Measurements from ENCODE around the gene KCNIP4.

The KCNIP4 gene

DNA sequence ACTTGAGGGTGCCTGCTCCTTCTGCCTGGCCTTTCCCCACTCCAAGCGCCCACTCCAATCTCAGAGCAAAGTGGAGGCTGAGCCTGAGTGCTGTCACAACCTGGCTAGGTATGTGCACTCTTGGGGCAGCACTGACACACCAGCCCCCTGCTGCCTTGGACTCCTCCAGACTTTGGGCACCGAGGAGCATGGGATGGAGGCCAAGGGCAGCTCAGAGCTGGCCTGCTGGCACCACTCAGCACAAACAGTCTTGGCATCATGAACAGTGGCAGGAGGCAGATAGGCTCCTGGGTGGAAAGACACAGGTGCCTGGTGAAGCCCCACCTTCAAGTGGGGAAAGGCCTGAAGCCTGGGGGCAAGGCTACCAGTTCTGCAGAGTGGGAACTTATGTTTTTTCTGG lies 91.8 kb downstream of the KCNIP4 start:
- DNase-seq (ENCODE audit: low spot score in 2 of 2) (no peak), ATAC-seq (ENCODE audit: low read depth) (no peak)
- H3K4me1 Mint-ChIP-seq, result no peaks in the 10 kb centered on the region
- no peak overlapping the region for H3K27ac Mint-ChIP-seq
- peaks cover 3% of the 10 kb centered on the region for H3K9me3 Mint-ChIP-seq
- no peak overlapping the region for H3K4me3 Mint-ChIP-seq
- H3K27me3 Mint-ChIP-seq, result no peaks in the 10 kb centered on the region
- no peaks in the 10 kb centered on the region for H3K36me3 Mint-ChIP-seq

DNA sequence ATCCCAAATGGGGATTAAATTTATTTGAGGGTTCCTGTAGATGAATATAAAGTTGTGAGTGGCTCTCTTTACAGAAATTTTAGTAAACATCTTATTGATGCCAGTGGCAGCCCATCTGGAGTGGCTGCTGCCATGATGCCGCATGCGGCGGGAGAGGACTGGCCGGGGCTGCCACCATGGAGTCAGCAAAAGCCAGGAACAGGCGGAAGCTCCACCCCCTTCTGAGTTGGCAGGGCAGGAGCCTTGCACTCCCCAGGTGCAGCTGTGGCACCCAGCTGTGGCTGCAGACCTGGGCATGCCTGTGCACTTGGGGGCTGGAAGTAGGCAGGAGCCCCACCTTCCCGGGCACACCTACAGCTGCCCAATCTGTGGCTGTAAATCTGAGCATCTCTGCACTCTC lies 92.3 kb downstream of the KCNIP4 start:
- Mint-ChIP-seq H3K27ac (no peak overlapping the region), H3K4me1 (no peaks in the 10 kb centered on the region), H3K9me3 (peaks cover 2% of the 10 kb centered on the region), H3K4me3 (no peak overlapping the region), H3K27me3 (no peaks in the 10 kb centered on the region), H3K36me3 (no peaks in the 10 kb centered on the region)
- ATAC-seq (ENCODE audit: low read depth) (no peak), DNase-seq (ENCODE audit: low spot score in 2 of 2) (no peak)

DNA sequence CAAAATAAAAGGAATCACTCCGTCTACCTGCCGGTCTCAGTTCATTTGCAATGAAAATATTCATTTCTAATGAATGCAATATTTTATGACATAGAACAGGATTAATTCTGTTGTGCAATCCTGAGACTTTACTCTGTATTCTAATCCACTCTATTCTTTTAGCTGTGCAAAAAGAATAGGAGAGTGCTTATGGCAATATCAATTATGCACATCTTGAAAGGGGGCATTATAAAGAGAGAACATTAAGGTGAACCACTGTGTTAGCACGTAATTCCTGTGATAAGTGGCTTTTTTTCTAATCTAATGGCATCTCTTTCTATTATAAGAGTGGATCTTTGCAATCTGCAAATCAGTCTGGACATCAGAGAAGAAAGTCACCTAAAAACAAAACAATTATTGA lies 99.5 kb downstream of the KCNIP4 start:
- Mint-ChIP-seq H3K36me3 (no peaks in the 10 kb centered on the region), H3K9me3 (peaks cover 3% of the 10 kb centered on the region), H3K27ac (no peak overlapping the region), H3K4me3 (no peak overlapping the region), H3K4me1 (no peaks in the 10 kb centered on the region), H3K27me3 (no peaks in the 10 kb centered on the region)
- ATAC-seq (ENCODE audit: low read depth) (no peak), DNase-seq (ENCODE audit: low spot score in 2 of 2) (no peak)

DNA sequence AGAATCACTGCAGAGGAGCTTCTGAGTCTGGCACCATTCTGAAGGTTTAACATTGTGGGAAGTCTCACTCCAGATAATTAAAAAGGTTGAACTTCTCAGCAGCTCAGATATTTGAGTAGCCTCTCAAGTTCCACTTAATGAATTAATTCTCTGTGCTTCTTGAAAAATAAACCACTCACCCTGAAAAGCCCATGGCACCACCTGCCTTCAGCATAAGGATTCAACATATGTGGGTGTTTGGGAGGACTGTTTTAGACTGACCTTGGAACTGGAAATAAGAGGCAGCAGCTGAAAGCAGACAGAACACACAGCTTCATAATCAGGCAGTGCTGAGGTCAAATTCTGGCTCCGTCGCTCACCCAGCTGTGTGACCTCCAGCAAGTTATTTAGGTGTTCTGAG lies 100.6 kb downstream of the KCNIP4 start:
- Mint-ChIP-seq H3K27me3 (no peaks in the 10 kb centered on the region), H3K27ac (no peak overlapping the region), H3K4me1 (no peaks in the 10 kb centered on the region), H3K4me3 (no peak overlapping the region), H3K9me3 (peaks cover 3% of the 10 kb centered on the region), H3K36me3 (no peaks in the 10 kb centered on the region)
- DNase-seq (ENCODE audit: low spot score in 2 of 2) (no peak), ATAC-seq (ENCODE audit: low read depth) (no peak)

DNA sequence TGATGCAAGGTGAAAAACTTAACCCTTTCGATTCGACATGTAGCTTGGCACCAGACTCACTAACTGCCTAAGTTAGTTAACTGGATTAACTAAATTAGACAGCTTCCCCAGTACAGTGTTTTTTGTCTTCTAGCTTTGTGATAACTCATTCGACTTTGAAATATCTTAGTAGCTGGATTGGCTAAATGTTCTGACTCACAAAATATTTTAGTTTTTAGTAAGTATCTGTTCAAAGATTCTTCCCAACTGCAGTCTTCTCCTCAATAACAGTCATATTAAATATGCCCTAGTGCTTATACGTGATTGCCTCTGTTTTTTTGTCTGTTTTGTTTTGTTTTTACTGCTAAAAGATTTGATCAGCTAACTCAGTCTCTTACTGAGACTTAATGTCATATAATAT lies 102.9 kb downstream of the KCNIP4 start:
- DNase-seq (ENCODE audit: low spot score in 2 of 2) (no peak), ATAC-seq (ENCODE audit: low read depth) (no peak)
- Mint-ChIP-seq H3K9me3 (peaks cover under 1% of the 10 kb centered on the region), H3K27me3 (no peaks in the 10 kb centered on the region), H3K4me3 (no peak overlapping the region), H3K36me3 (no peaks in the 10 kb centered on the region), H3K27ac (no peak overlapping the region), H3K4me1 (no peaks in the 10 kb centered on the region)

DNA sequence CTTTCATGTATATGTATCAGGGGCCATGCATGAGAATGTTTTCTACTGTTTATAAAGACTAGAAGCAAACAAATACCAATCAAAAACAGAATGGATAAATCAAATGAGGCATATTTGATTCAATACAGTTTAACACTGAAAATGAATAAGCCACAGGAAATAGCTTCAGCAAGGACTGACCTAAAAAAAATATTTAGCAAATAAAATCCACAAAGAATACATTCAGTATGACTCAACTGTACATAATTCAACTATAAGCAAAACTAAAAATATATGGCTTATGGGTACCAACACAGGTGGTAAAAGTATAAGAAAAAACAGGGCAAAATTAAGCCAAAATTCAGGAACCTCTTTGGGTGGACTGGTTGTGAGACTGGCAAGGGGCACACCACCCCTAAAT lies 112.9 kb downstream of the KCNIP4 start:
- Mint-ChIP-seq H3K9me3 (peaks cover 5% of the 10 kb centered on the region), H3K27ac (no peak overlapping the region), H3K36me3 (no peaks in the 10 kb centered on the region), H3K4me1 (no peaks in the 10 kb centered on the region), H3K27me3 (no peaks in the 10 kb centered on the region), H3K4me3 (no peak overlapping the region)
- no peak for ATAC-seq (ENCODE audit: low read depth)
- no peak for DNase-seq (ENCODE audit: low spot score in 2 of 2)

DNA sequence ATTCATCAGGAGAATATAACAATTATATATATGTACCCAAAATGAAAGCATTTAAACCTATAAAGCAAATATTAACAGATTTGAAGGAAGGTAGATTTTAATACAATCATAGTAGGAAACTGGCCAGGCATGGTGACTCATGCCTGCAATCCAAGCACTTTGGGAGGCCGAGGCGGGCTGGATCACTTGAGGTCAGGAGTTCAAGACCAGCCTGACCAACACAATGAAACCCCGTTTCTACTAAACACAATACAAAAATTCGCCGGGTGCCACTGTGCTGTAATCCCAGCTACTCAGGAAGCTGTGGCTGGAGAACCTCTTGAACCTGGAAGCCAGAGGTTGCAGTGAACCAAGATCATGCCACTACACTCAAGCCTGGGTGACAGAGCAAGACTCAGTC lies 118.3 kb downstream of the KCNIP4 start:
- no peak overlapping the region for H3K4me3 Mint-ChIP-seq
- no peaks in the 10 kb centered on the region for H3K4me1 Mint-ChIP-seq
- peaks cover 9% of the 10 kb centered on the region for H3K9me3 Mint-ChIP-seq
- H3K27me3 Mint-ChIP-seq, result no peaks in the 10 kb centered on the region
- ATAC-seq (ENCODE audit: low read depth) (no peak), DNase-seq (ENCODE audit: low spot score in 2 of 2) (no peak)
- H3K27ac Mint-ChIP-seq, result no peak overlapping the region
- no peaks in the 10 kb centered on the region for H3K36me3 Mint-ChIP-seq

DNA sequence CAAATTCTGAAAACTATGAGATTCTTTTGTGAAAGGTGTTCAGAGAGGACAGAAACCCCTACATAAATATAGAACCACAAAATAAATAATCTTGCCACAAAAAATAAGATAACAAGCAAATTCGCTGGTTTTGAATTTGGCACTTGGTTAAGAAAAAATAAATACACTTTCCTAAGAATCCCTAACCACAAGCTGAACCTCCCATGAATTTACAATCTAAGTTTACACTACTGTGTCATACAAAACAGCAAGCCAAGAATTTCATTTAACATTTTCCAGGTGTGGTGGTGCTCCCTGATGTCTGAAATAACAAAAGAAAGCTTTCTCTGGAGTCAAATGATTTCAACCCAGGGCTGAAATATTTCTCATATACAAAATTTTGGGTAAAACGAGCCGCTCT lies 121.0 kb downstream of the KCNIP4 start:
- Mint-ChIP-seq H3K4me1 (no peaks in the 10 kb centered on the region), H3K9me3 (peaks cover 9% of the 10 kb centered on the region), H3K27ac (no peak overlapping the region), H3K27me3 (no peaks in the 10 kb centered on the region), H3K4me3 (no peak overlapping the region), H3K36me3 (no peaks in the 10 kb centered on the region)
- ATAC-seq (ENCODE audit: low read depth), result no peak
- DNase-seq (ENCODE audit: low spot score in 2 of 2), result no peak

DNA sequence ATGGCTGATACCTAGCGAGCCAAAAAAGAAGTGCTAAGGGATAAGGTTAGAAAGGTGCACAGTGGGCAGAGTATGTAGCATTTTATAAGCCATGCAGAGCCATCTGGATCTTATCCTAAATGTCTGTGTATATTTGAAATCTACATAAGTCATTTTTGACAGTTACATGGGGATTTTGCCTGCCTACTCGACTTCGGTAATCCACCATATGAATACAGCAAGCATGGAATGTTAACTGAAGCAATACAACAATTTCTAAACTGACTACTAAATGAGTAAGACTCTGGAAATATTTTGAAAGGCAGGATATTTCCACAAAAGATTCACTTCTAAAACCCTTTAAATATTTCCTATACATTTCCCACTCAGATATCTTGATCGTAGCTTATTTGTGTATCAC lies 122.5 kb downstream of the KCNIP4 start:
- Mint-ChIP-seq H3K4me3 (no peak overlapping the region), H3K4me1 (no peaks in the 10 kb centered on the region), H3K27me3 (no peaks in the 10 kb centered on the region), H3K36me3 (no peaks in the 10 kb centered on the region), H3K27ac (no peak overlapping the region), H3K9me3 (peaks cover 6% of the 10 kb centered on the region)
- DNase-seq (ENCODE audit: low spot score in 2 of 2), result no peak
- no peak for ATAC-seq (ENCODE audit: low read depth)

DNA sequence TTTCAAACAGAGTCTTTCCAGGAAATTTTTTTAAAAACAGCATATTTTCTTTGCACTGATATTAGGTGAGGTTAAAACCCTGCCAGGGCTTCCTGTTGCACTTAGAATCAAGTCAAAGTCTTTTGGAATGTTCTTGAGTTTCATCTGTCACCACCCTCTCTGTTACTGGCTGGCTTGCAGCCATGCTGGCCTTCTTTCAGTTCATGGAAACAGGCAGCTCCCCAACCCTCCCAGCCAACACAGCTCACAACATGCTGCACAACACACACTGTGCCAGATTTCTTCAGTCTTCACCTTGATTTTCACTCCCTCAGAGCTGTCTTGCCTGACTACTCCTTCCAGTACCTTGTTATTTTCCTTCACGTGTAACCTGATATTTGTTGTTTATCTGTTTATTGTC lies 129.5 kb downstream of the KCNIP4 start:
- H3K27ac Mint-ChIP-seq, result no peak overlapping the region
- no peaks in the 10 kb centered on the region for H3K4me1 Mint-ChIP-seq
- no peaks in the 10 kb centered on the region for H3K36me3 Mint-ChIP-seq
- no peaks in the 10 kb centered on the region for H3K27me3 Mint-ChIP-seq
- H3K4me3 Mint-ChIP-seq, result no peak overlapping the region
- peaks cover 11% of the 10 kb centered on the region for H3K9me3 Mint-ChIP-seq
- no peak for ATAC-seq (ENCODE audit: low read depth)
- no peak for DNase-seq (ENCODE audit: low spot score in 2 of 2)

DNA sequence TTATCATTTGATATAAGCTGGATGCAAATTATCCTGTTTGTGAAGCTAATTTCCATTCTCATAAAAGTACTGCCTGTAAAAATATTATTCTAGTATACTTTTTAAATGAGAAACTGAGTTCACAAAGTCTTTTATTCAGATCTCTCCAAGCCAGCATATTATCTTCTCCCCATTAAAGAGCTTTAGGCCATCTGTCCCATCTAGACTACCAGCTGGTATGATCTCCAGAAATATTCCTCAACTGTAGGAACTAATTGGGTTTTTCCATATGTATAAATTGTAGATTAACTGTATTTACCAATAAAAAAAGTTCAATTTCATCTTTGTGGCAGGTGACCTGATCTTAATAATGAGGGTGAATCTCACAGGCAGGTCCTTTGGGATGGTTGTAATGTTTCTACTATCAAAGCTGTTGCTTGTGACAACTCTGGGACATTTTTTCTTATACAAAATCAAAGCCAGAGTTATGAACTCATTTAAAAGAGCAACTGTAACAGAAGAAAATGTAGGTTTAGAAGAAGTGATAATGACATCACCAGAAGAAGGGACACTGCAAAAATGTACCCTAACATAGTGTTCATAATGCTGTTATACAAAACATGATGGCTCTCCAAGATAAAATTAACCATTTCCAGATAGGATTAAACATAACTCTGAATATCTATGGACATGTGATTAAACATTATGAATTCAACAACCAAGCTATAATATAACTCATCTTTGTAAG lies 132.8 kb downstream of the KCNIP4 start:
- Mint-ChIP-seq H3K9me3 (peaks cover 11% of the 10 kb centered on the region), H3K4me3 (no peak overlapping the region), H3K27me3 (no peaks in the 10 kb centered on the region), H3K36me3 (no peaks in the 10 kb centered on the region), H3K4me1 (no peaks in the 10 kb centered on the region), H3K27ac (no peak overlapping the region)
- ATAC-seq (ENCODE audit: low read depth) (no peak), DNase-seq (ENCODE audit: low spot score in 2 of 2) (no peak)

DNA sequence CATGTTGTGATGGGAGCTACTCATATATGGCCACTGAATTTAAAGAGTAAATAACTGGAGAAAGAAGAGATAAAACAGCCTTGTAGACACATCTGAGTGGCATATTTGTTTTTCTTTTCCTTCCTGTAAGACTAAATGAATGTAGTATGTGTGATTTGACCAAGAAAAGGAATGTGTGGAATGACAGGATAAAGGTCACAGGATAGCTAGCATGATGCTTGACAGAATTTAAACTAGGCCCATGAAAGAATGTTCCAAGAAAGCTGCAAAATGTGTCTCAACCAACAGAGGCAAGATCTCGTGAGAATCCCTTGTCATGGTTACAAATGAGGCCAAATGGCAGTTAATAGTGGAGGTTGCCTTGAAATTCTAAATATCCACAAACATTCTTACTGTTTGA lies 137.0 kb downstream of the KCNIP4 start:
- Mint-ChIP-seq H3K36me3 (no peaks in the 10 kb centered on the region), H3K4me3 (no peak overlapping the region), H3K27ac (no peak overlapping the region), H3K4me1 (no peaks in the 10 kb centered on the region), H3K27me3 (no peaks in the 10 kb centered on the region), H3K9me3 (no peaks in the 10 kb centered on the region)
- no peak for DNase-seq (ENCODE audit: low spot score in 2 of 2)
- no peak for ATAC-seq (ENCODE audit: low read depth)

DNA sequence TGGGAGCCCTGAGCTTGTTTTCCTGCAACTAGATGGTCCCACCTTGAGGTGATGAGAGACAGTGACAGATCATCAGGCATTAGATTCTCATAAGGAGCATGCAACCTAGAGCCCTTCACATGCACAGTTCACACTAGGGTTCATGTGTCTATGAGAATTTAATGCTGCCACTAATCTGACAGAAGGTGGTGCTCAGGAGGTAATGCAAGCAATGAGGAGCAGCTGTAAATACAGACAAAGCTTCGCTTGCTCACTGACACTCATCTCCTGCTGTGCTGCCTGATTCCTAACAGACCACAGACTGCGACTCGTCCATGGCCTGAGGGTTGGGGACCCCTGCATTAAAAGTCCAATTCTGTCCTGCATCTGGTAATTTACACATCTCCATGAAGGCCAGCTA lies 141.6 kb downstream of the KCNIP4 start:
- H3K4me1 Mint-ChIP-seq, result no peaks in the 10 kb centered on the region
- ATAC-seq (ENCODE audit: low read depth) (no peak), DNase-seq (ENCODE audit: low spot score in 2 of 2) (no peak)
- H3K36me3 Mint-ChIP-seq, result no peaks in the 10 kb centered on the region
- H3K4me3 Mint-ChIP-seq, result no peak overlapping the region
- H3K9me3 Mint-ChIP-seq, result peaks cover 3% of the 10 kb centered on the region
- no peak overlapping the region for H3K27ac Mint-ChIP-seq
- no peaks in the 10 kb centered on the region for H3K27me3 Mint-ChIP-seq

DNA sequence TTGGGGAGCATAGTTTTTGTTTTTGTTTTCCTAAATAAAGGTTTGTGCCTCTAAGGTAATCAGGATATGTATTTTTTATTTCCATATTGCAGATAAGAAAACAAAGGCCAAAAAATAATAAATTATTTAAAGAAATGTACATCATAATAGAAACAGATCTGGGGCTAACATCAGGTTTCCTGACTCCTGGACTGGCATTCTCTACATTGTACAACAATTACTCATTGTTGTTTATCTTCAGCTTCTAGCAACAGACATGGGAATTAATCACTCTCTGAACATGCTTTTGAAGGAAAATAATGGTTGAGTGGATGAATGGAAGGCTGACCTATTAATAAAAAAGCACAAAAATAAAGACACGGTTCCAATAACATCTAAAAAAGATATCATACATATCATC lies 146.2 kb downstream of the KCNIP4 start:
- Mint-ChIP-seq H3K27me3 (no peaks in the 10 kb centered on the region), H3K9me3 (peaks cover 3% of the 10 kb centered on the region), H3K4me3 (no peak overlapping the region), H3K27ac (no peak overlapping the region), H3K36me3 (no peaks in the 10 kb centered on the region), H3K4me1 (no peaks in the 10 kb centered on the region)
- DNase-seq (ENCODE audit: low spot score in 2 of 2) (no peak), ATAC-seq (ENCODE audit: low read depth) (no peak)

DNA sequence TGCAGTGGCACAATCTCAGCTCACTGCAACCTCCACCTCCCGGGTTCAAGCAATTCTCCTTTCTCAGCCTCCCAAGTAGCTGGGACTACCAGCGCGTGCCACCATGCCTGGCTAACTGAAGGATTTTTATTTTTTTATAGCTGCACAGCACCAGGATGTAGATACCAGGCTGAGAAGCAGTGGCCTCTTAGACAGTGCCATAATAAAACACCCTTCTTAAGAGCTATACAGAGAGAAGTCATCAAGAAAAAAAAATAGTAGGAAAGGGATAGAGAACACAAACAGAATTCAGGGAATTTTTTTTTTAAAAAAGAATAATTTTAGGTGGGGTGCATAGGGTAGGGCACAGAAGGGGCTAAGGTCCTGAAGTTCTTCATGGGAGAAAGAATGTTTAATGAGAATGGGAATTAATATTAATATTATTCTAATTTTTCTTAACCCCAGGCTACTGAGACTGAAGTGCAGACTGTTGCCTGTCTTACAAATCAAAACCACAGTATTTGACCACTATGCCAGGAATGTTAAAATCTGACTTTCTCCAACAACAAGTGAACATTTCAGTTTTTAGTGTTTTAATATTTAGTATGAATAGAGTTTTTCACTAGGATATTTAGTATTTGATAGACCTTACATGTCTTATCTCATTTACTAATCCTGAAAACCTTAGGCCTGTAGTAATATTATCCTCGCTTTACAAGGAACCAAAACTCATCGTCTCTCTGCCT lies 146.7 kb downstream of the KCNIP4 start:
- no peak for ATAC-seq (ENCODE audit: low read depth)
- DNase-seq (ENCODE audit: low spot score in 2 of 2), result no peak
- Mint-ChIP-seq H3K4me1 (no peaks in the 10 kb centered on the region), H3K9me3 (peaks cover 3% of the 10 kb centered on the region), H3K27me3 (no peaks in the 10 kb centered on the region), H3K4me3 (no peak overlapping the region), H3K27ac (no peak overlapping the region), H3K36me3 (no peaks in the 10 kb centered on the region)

All from memory B cell (primary cell).